Gastroesophageal sphincter (tissue), 4 donors: ENCODE measurements around the gene IFNA7. TPM values are rescaled to one million over a fixed set of nuclear protein-coding genes. Genes with fewer than 3 reads are reported as not detected.
"Not testable (repeated sequence)": the region's sequence is repeated elsewhere in the genome, so short reads cannot be mapped to it uniquely, and the experiment has no call there.

Experiments
- ATAC-seq: fragments of 150-250 bp; one replicate; pipeline ENCODE4 v1.9.1; 2016; ENCODE audit warnings: mild to moderate bottlenecking, moderate library complexity
- H3K27ac ChIP-seq, 4 donors: fragments of 200-600 bp; sonication (generic) in 3 of 4; 1 replicate in 3 of 4; 2 replicates in 1 of 4; pipeline ENCODE4 v1.5.1; 2016 to 2019
- H3K27me3 ChIP-seq: fragments of 200-600 bp; sonication (generic); one replicate; pipeline ENCODE4 v1.5.1; 2019
- H3K36me3 ChIP-seq, 2 donors: fragments of 200-600 bp; sonication (generic); one replicate each; pipeline ENCODE4 v1.5.1; 2019; ENCODE audit warnings: control low read depth in 1 of 2
- H3K4me1 ChIP-seq, 3 donors: fragments of 200-600 bp; sonication (generic); 1 replicate in 2 of 3; 2 replicates in 1 of 3; pipeline ENCODE4 v1.5.1; 2016 to 2019; ENCODE audit warnings: control low read depth in 2 of 3
- H3K4me3 ChIP-seq, 2 donors: fragments of 200-600 bp; sonication (generic); one replicate each; pipeline ENCODE4 v1.5.1; 2019; ENCODE audit warnings: mild to moderate bottlenecking in 1 of 2, moderate library complexity in 1 of 2
- H3K9me3 ChIP-seq, 3 donors: fragments of 200-600 bp; sonication (generic); one replicate each; pipeline ENCODE4 v1.5.1; 2017 to 2019; ENCODE audit warnings: control low read depth in 2 of 3
- EP300 ChIP-seq: sonication (generic); formaldehyde crosslinking; IDR thresholded peaks from one replicate; pipeline ENCODE4 v1.6.1; 2017; ENCODE audit warnings: antibody characterized with exemption, mild to moderate bottlenecking
- POLR2A ChIP-seq, 2 donors: fragments of 450-650 bp; IDR thresholded peaks; one replicate each; pipeline ENCODE4 v1.6.1; 2017; ENCODE audit warnings: antibody characterized with exemption in 2 of 2, mild to moderate bottlenecking in 2 of 2, moderate library complexity in 1 of 2
- POLR2AphosphoS5 ChIP-seq: sonication (generic); formaldehyde crosslinking; IDR thresholded peaks from one replicate; pipeline ENCODE4 v1.6.1; 2017; ENCODE audit warnings: antibody characterized with exemption
- WGBS, 2 donors: methylation state at CpG; one replicate each; pipeline ENCODE4 v1.1.5; 2018; ENCODE audit warnings: low coverage in 1 of 2; 5-methylcytosine and 5-hydroxymethylcytosine counted together
- total RNA-seq, 4 donors: library from RNA; depleted of rRNA; stranded (reverse); fragments of >200 nt; gene quantifications; one replicate each; pipeline ENCODE4 v1.1.0, GENCODE V29; 2016
- TF ChIP-seq, protein P1 (sequence below), 4 experiments: fragments of 200-600 bp in 2 of 4; fragments of 450-650 bp in 2 of 4; sonication (generic) in 1 of 4; IDR thresholded peaks; one replicate each; pipeline ENCODE4 v1.5.1; 2017 to 2019; ENCODE audit warnings: antibody characterized with exemption in 4 of 4, mild to moderate bottlenecking in 2 of 4, moderate library complexity in 2 of 4

The IFNA7 gene
- total RNA-seq, 4 donors from 2014 or later = not detected

DNA sequence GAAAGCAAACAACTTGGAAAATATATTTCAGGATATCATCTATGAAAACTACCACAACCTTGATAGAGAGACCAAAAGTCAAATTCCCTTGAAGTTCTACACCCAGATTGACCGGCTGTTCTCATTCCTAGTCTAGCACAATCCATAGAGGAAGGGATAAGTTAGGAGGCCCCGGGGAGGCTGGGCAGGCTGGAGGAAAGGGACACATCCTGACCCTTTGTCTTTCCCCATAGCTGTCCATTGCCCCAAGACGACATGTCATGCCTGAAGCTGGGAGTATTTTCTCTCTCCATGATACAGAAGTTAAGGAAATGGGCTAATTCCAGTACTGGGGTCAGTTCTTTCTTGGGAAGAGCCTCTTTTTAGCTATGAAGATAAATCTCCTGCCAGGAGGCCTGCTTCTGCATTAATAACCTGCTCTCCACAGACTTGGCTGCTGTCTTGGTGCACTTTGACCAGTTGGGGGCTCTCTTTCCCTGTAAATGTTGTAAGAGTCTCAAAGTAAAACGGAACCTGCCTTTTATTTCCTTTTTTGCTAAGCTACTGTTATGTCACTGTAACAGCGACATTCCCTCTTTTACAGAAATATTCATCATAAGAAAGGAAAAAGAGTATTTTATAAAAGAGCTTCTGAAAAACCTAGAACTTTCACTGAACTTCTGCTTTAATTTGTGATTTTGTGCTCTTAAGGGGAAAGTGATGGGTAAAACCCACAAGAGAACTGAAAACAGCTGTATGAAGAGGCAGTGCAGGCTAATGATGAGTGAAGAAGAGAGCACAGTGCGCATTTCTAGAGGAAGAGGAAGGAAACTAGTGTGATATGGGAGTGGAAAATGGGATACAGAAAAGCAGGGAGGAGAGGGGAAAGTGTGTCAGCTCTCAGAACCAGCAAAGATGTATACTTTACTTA is 6.9 kb downstream of the IFNA7 start:
- H3K27ac ChIP-seq, H3K4me3 ChIP-seq, H3K27me3 ChIP-seq, H3K9me3 ChIP-seq, H3K36me3 ChIP-seq, H3K4me1 ChIP-seq: not testable (repeated sequence)
- ATAC-seq = peak; percentile 63
- TF ChIP-seq, protein P1, sequence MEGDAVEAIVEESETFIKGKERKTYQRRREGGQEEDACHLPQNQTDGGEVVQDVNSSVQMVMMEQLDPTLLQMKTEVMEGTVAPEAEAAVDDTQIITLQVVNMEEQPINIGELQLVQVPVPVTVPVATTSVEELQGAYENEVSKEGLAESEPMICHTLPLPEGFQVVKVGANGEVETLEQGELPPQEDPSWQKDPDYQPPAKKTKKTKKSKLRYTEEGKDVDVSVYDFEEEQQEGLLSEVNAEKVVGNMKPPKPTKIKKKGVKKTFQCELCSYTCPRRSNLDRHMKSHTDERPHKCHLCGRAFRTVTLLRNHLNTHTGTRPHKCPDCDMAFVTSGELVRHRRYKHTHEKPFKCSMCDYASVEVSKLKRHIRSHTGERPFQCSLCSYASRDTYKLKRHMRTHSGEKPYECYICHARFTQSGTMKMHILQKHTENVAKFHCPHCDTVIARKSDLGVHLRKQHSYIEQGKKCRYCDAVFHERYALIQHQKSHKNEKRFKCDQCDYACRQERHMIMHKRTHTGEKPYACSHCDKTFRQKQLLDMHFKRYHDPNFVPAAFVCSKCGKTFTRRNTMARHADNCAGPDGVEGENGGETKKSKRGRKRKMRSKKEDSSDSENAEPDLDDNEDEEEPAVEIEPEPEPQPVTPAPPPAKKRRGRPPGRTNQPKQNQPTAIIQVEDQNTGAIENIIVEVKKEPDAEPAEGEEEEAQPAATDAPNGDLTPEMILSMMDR (IDR thresholded peaks at IDR 0.05) = peak; percentile 11 to 61 (median 38)
- 31 to 52% methylated on average over 5 of the region's 6 CpGs for WGBS, 2 donors

GRCh38 chr9:21187487-21187886 is 14.5 kb downstream of the IFNA7 start, which contains the start of gene IFNA4:
IFNA4 (minus strand) TSS chr9:21187587; CDS start chr9:21187531, 56 bp downstream.
- H3K27me3 ChIP-seq, ATAC-seq, H3K4me1 ChIP-seq, H3K36me3 ChIP-seq, H3K4me3 ChIP-seq, H3K9me3 ChIP-seq, H3K27ac ChIP-seq: not testable (repeated sequence)
- 80 to 83% methylated on average over 2 of the region's 3 CpGs for WGBS, 2 donors

- H3K27me3 ChIP-seq, H3K27ac ChIP-seq, H3K4me3 ChIP-seq, H3K36me3 ChIP-seq, H3K9me3 ChIP-seq, H3K4me1 ChIP-seq: not testable (repeated sequence)
- 10 to 37% methylated on average over 3 to 4 of the region's 4 CpGs for WGBS, 2 donors
- peak; percentile 62 for ATAC-seq
- TF ChIP-seq, protein P1 (IDR thresholded peaks at IDR 0.05) = peak in 1 of 4 experiments; percentile 38
These were observed 18.9 kb downstream of the IFNA7 start for GRCh38 chr9:21182810-21183736.

DNA sequence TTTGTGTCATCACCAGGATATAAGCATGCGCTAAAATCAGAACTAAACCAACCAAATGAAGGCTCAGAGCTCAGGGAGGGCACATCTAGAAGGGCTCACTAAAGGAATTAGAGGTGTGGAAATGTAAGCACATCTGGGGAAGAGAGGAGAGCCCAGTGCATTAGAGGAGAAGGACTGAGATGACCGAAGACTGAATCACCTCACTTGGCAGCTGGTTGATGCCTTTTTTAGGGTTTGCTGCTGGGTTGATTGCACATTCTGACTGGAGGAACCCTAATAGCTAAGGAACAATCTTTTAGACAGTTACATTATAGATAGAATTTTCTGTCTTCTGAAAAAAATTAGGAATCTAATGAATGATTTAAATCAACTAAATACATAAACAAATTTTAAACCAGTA is 27.3 kb downstream of the IFNA7 start:
- no peak for ATAC-seq
- H3K27ac ChIP-seq = no peak overlapping the region
- no peaks in the 10 kb centered on the region for H3K36me3 ChIP-seq
- no peak overlapping the region for H3K4me3 ChIP-seq
- no peaks in the 10 kb centered on the region for H3K9me3 ChIP-seq
- TF ChIP-seq, protein P1 (IDR thresholded peaks at IDR 0.05) = no peak
- TF ChIP-seq POLR2A (IDR thresholded peaks at IDR 0.05) (no peak), EP300 (no peak), POLR2AphosphoS5 (no peak)
- no peaks in the 10 kb centered on the region for H3K27me3 ChIP-seq
- WGBS, 2 donors = 68 to 100% methylated on average over 2 of the region's 2 CpGs
- H3K4me1 ChIP-seq = no peaks in the 10 kb centered on the region

GRCh38 chr9:21172156-21172555 is 29.8 kb downstream of the IFNA7 start:
- Histone ChIP-seq H3K36me3 (no peaks in the 10 kb centered on the region), H3K27ac (no peak overlapping the region), H3K9me3 (no peaks in the 10 kb centered on the region), H3K4me1 (no peaks in the 10 kb centered on the region), H3K4me3 (no peak overlapping the region), H3K27me3 (no peaks in the 10 kb centered on the region)
- no peak for ATAC-seq
- 92% methylated on average over 3 of the region's 3 CpGs for WGBS, 2 donors
- no peak for TF ChIP-seq POLR2A (IDR thresholded peaks at IDR 0.05)
- TF ChIP-seq EP300 = no peak
- TF ChIP-seq, protein P1 (IDR thresholded peaks at IDR 0.05) = no peak
- no peak for TF ChIP-seq POLR2AphosphoS5
